Right ventricle myocardium superior (tissue), 1 donor: Measurements from ENCODE around the gene AVPR2. TPM values are rescaled to one million over a fixed set of nuclear protein-coding genes. Genes with fewer than 3 reads are reported as not detected.

Experiments used
- ATAC-seq: fragments of 200-7000 bp; cut with Tn5 transposase; one replicate; pipeline ENCODE4 v1.9.1; 2020; ENCODE audit warnings: mild to moderate bottlenecking; ENCODE audit not compliant: poor library complexity
- DNase-seq: peaks from one replicate; pipeline ENCODE4 v3.0.0-alpha.2; 2020
- intact Hi-C: fragments of 100-400 bp; cut with DNase I; formaldehyde crosslinking; loops from one replicate; pipeline ENCODE4 v1.11.2; 2022
- total RNA-seq: library from RNA; stranded (reverse); fragmentation: NEBNext Ultra II Directional; extraction: Animal tissue kit (Norgen Biotek cat#: 25700); gene quantifications from one replicate; pipeline ENCODE4 v1.2.1, GENCODE V29; 2021
- donor health status: DM: no; HTN: yes; CAD: no; lungs with severe emphysema.

Gene AVPR2
- total RNA-seq, 1 donor from 2014 or later = 4.1 TPM

GRCh38 chrX:153882086-153882498 is 22.4 kb upstream of the AVPR2 start:
- no peak for ATAC-seq
- DNase-seq = no peak
- intact Hi-C loops = no loop called here

- intact Hi-C loops = no loop called here
- ATAC-seq = no peak
- DNase-seq = no peak
Observed at GRCh38 chrX:153882557-153882956, 21.9 kb upstream of the AVPR2 start.

GRCh38 chrX:153883163-153883843 is 21.2 kb upstream of the AVPR2 start:
- DNase-seq (no peak), ATAC-seq (no peak)
- intact Hi-C loops = no loop called here

- no peak for DNase-seq
Observed at GRCh38 chrX:153884136-153884535, 20.3 kb upstream of the AVPR2 start.

GRCh38 chrX:153884590-153884989 is 19.9 kb upstream of the AVPR2 start:
- intact Hi-C loops = no loop called here
- no peak for ATAC-seq
- no peak for DNase-seq

More at GRCh38 chrX:153884136-153884535, 20.3 kb upstream of the AVPR2 start:
- intact Hi-C loops = no loop called here
- no peak for ATAC-seq

GRCh38 chrX:153885208-153885787 is 19.2 kb upstream of the AVPR2 start:
- no peak for DNase-seq
- intact Hi-C loops = no loop called here
- ATAC-seq = no peak

GRCh38 chrX:153885968-153886903 is 18.2 kb upstream of the AVPR2 start, which contains the start of gene L1CAM:
L1CAM (minus strand) TSS chrX:153886173; CDS start chrX:153875836, 10,337 bp downstream.
- DNase-seq (no peak), ATAC-seq (no peak)
- intact Hi-C loops = no loop called here

- ATAC-seq (no peak), DNase-seq (no peak)
- intact Hi-C loops = no loop called here
Observed at GRCh38 chrX:153886915-153887314, 17.6 kb upstream of the AVPR2 start.

- DNase-seq (no peak), ATAC-seq (no peak)
- intact Hi-C loops = no loop called here
Observed at GRCh38 chrX:153887385-153887784, 17.1 kb upstream of the AVPR2 start.

- intact Hi-C loops = no loop called here
- ATAC-seq (no peak), DNase-seq (no peak)
Observed at GRCh38 chrX:153888344-153888743, 16.1 kb upstream of the AVPR2 start.

- DNase-seq (no peak), ATAC-seq (no peak)
- intact Hi-C loops = no loop called here
Observed at GRCh38 chrX:153889123-153889522, 15.3 kb upstream of the AVPR2 start.

- DNase-seq (no peak), ATAC-seq (no peak)
- intact Hi-C loops = no loop called here
Observed at GRCh38 chrX:153897899-153898298, 6.6 kb upstream of the AVPR2 start.

GRCh38 chrX:153900831-153901752 is 3.4 kb upstream of the AVPR2 start:
- peak; percentile 69 for DNase-seq
- intact Hi-C loops = no loop called here
- peak; percentile 62 for ATAC-seq

- no peak for DNase-seq
- no peak for ATAC-seq
- intact Hi-C loops = no loop called here
Observed at GRCh38 chrX:153901753-153902140, 2.7 kb upstream of the AVPR2 start.

- intact Hi-C loops = no loop called here
- ATAC-seq (no peak), DNase-seq (no peak)
Observed at GRCh38 chrX:153902385-153902784, 2.1 kb upstream of the AVPR2 start.

- DNase-seq (peak; percentile 61), ATAC-seq (peak; percentile 56)
- intact Hi-C loops = no loop called here
Observed at GRCh38 chrX:153903238-153903980, 1.1 kb upstream of the AVPR2 start.

- DNase-seq (no peak), ATAC-seq (no peak)
- intact Hi-C loops = no loop called here
Observed at GRCh38 chrX:153905481-153906095, 1.1 kb downstream of the AVPR2 start.
